COLO829 (cell line): Measurements from ENCODE around the gene IQCK.

Experiments used
- DNase-seq: peaks from one replicate; pipeline ENCODE4 v3.0.0; 2012; ENCODE audit warnings: low spot score

The IQCK gene

DNA sequence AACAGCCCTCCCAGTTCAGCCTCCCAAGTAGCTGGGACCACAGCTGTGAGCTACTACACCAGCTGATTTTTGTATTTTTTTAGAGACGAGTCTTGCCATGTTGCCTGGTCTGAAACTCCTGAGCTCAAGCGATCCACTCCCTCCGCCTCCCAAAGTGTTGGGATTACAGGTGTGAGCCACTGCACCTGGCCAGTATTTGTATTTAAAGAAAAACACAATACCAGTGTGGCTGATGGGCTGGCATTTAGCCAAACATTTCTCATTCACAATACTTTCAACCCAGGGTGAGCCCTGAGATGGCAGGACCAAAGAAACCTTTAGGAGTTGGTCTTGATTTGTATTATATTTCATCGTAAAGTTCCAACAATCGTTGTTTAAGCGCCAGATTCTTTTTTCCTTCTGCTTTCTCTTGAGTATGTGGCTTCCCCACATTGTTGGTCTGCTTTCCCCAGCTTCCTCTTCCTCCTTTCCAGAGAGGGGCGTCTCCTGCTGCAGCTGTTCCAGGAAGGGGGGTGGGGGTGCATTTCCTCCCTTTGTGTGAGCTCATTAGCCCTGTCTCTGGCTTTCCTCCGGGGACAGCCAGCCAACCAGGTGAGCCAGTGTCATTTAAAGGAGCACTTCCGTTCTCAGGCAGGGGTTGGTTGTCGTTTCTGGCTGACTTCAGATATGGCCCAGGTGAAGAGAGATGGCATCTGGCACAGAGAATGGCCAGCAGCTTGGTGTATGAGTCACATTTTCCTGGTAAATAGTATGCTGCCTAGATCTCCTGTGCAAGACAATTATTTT lies 86.7 kb downstream of the IQCK start:
- no peak for DNase-seq

DNA sequence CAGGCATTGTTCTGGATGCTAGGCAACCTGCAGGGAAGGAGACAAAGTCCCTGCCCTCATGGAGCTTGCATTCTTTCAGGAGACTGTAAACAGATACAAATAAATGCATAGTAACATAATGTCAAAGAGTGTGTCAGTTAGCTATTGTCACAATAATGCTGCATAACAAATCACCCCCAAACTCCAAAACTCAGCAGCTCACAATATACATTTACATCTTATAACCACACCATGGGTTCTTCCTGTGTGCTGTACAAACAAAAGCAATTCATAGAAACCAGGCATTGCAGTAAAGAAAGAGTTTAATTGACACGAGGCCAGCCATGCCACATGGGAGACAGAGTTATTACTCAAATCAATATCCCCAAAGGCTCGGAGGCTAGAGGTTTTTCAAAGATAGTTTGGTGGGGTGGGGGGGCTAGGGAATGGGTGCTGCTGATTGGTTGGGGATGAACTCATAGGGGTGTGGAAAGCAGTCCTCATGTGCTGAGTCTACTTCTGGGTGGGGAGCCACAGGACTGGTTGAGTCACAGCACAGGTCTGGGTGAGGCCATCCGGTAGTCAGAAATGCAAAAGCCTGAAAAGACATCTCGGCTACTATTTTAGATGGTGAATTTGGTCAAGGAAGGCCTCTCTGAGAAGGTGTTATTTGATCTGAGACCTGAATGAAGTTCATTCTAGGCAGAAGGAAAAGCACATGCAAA lies 87.5 kb downstream of the IQCK start:
- no peak for DNase-seq

DNA sequence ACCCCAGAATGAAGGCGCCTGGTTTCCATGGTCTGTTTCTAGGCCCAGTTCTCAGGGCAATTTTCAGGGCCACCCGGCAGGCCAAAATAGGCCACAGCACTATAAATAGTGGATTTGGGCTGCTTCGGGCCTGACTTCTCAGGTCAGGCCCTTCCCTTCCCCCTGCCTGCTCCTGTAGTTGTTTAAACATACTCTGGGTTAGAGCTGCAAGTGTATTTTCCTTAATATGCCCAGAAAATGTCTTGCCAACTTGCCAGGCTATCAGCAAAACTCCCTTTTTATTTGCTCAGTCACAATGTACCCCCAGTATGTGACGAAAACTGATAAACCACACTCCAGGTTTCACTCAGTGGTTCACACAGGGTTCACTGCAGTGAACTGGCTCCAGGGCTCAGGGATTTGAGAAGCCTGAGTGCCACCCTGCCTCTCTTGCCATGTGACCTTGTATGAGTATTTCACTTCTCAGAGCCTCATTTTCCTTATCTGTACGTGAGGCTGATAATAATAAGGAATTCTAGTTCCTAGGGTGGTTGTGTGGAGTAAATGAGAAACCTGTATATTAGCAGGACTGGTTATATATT lies 90.1 kb downstream of the IQCK start:
- no peak for DNase-seq

DNA sequence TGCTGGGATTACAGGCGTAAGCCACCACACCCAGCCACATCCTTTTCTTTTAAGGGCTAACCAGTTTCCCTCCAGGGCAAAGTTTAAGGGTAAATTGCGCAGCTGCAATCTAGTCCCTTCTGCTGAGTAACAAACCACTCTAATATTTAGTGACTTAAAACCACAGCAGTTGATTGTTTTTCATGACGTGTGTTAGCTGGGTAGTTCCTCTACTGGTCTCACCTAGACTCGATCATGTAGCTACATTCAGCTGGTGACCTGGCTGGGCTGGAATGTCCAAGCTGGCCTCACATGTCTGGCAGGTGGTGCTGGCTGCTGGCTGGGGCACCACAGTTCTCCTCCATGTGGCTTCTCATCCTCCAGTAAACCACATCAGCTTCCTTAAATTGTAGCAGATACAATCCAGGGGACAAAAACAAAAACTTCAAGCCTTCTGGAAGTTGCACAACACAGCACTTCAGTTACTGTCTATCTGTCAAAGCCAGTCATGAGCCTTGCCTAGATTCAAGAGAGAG lies 91.1 kb downstream of the IQCK start:
- DNase-seq, result no peak

DNA sequence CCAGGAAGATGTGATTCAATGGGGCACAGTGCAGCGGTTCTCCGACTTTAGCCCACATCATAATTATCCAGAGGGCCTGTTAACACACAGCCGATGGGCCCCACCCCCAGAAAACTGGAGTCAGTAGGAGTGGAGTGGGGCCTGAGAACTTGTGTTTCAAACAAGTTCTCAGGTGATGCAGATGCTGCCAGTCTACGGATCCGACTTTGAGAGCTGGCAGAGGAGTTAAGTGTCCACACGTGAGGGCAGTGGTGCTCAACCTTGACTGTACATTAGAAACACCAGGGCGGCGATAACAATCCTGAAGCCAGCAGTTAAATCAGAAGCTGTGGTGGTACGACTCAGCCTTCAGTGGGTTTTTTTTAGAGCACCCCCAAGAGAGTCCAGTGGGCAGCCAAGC lies 91.6 kb downstream of the IQCK start:
- DNase-seq, result no peak

DNA sequence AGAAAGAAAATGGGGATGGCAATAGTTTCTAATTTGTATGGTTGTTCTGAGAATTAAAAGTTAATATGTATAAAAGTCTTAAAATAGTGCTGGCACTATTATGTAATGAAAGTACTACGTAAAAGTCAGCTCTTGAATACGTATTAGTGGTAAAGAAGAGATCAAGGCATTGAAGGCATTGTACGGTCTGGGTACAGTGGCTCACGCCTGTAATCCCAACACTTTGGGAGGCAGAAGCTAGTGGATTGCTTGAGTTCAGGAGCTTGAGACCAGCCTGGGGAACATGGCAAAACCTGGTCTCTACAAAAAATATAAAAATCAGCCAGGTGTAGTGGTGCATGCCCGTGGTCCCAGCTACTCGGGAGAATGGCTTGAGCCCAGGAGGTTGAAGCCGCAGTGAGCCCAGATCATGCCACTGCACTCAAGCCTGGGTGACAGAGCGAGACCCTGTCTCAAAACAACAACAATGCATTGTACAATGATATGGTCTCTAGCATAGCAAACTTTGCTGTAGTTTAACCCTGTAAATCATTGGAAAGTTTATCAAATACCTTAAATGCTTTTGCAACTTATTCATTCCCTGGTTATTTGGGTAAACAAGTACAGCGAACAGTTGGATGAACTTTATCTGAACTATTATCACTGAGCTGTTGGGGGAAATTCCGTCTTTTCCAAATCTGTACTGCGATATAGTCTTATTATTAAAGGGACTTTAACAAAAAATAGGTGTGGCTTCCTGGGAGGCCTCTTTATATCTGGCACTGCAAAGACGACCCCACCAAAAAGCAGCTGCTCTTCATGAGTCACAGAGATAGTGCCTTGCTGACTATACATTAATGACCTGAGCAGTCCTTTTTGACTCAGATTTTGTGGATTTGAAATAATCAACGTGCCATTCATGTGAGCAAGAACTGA lies 93.0 kb downstream of the IQCK start:
- DNase-seq, result peak; percentile 27

DNA sequence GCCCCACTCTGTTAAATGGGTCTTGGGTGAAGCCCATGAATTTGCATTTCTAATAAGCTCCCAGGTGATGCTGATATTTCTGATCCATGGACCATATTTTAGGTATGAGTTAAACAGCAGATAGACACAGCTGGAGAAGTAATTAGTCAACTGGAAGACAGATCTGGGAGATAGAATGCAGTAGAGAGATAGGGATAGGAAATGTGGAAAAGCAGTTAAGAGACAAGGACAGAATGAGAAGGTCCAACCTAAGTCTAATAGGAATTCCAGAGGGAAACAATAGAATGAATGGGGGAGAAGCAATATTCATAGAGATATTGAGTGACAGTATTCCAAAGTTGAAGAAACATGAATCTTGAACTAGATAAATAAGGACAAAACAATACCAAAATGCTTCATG lies 94.9 kb downstream of the IQCK start:
- no peak for DNase-seq

DNA sequence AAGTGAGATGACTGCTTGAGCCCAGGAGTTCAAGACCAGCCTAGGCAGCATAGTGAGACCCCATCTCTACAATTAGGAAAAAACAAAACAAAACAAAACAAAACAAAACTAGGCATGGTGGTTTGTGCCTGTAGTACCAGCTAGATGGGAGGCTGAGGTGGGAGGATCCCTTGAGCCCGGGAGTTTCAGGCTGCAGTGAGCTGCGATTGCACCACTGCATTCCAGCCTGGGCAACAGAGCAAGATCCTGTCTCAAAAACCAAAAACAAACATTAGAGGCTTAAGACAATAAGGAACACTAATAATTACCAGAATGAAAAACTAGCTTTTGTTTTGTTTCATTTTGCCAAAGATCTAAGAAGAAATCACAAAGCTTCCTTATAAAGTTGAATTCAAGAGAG lies 97.3 kb downstream of the IQCK start:
- no peak for DNase-seq

DNA sequence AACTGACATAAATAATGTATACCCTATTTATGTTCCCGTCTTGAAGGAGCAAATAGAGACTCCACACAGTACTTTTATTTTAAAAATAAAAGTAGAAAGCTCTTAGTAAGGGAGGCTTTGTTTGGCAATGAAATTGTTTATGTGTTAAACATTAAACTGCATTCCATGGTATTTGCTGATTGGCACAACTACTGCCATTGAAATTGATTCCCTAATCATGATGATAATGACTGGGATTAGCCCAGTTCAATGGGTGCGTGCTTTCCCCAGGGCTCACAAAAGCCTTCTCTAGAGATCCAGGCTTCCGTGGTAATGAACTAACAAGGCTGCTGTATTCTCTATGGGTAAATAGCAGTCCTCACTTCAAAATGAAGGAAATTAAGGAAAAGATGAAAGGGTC lies 99.1 kb downstream of the IQCK start:
- no peak for DNase-seq

DNA sequence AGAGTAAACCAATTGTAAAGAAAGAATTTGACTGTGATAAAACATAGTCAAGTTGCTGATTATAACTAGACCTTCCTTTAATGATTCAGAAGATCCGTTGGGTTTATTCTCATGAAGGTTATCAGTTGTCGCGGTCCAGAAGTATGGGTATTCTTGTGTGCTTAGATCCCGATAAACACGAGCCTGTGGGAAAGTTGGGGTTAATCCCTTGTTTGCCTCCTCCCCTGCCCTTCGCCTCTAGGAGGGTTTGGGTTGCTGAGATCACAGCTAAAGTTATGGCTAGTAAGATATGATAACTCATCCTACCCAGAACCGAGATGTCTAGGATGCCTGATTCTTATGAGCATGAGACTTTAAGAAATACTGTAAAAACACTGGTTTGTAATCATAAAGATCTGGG lies 99.8 kb downstream of the IQCK start:
- DNase-seq, result no peak

DNA sequence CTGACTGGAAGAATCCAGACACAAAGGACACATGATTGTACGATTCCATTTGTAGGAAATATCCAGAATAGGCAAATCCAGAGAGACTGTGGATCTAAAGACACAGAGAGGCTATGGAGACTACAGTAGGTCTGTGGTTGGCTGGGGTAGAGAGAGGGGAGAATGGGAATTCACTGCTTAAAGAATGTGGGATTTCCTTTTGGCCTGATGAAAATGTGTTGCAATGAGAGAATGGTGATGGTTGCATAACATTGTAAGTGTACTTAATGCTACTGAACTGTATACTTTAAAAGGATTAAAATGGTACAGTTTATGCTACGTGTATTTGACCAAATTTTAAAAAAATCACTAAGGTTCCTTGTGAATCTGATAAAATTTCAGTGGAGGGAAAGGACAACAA lies 104.5 kb downstream of the IQCK start:
- no peak for DNase-seq

DNA sequence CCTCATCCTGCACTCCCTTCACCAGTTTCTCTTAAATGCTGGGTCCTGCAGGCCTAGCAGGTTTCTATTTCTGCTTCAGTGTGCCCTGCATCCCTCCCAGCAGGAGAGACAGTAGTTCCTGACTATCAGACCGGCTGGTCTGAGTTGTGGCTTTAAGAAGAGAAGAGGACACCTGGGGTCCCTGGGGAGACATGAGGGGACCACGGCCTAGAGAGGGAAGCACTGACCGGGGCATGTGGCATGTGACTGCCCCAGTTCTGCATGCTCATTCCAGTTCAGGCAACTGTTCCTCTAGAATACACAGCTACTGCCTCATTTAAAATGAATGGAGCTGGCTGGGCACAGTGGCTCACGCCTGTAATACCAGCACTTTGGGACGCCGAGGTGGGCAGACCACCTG lies 105.3 kb downstream of the IQCK start:
- no peak for DNase-seq

DNA sequence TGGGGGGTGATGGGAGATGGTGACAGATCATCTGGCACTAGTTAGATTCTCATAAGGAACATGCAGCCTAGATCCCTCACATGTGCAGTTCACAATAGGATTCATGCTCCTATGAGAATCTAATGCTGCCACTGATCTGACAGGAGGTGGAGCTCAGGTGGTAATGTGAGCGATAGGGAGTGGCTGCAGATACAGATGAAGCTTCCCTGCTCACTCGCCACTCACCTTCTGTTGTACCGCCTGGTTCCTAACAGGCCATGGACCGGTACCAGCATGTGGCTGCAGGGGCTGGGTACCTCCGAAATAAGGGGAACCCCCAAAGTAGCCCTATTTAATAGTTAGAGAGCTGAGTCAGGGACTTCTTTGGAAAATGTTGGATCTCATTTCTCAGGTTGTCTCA lies 106.1 kb downstream of the IQCK start:
- DNase-seq, result no peak

DNA sequence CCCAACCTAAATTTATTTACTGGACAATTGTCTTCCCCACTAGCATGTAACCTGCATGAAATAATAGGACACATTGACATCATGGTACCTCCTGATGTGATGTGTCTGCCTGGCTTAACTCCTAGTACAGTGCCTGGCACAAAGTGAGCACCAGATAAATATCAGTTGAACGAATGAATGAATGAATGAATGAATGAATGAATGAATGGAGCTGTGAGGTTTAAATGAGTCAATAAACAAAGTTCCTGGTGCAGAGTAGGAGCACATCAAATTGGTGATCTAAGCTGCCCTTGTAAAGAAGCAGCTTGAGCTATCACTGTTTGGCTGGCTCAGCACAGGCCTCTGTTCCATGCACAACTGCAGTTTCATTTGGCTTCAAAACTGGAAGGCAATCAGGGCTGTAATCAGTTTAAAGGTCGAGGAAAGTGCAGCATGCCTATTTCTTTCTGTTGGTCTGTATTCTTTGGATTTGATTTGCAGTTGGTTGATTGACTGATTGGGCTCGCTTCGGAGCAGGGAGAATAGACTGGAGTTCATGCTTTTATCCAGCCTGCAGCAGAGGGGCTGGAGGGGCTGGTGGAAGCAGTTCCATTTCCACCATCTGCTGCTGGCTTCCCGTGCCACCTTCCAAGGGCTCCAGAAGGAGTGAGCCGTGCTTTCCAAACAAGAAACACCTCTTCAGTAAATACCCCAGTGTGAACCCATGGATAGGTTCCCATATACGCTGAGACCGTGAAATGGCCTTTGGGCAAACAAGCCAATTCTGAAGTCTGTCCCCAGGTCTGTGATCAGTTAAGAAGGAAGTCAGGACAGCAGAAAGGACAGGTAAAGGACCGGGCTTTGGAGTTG lies 112.0 kb downstream of the IQCK start:
- DNase-seq, result no peak

DNA sequence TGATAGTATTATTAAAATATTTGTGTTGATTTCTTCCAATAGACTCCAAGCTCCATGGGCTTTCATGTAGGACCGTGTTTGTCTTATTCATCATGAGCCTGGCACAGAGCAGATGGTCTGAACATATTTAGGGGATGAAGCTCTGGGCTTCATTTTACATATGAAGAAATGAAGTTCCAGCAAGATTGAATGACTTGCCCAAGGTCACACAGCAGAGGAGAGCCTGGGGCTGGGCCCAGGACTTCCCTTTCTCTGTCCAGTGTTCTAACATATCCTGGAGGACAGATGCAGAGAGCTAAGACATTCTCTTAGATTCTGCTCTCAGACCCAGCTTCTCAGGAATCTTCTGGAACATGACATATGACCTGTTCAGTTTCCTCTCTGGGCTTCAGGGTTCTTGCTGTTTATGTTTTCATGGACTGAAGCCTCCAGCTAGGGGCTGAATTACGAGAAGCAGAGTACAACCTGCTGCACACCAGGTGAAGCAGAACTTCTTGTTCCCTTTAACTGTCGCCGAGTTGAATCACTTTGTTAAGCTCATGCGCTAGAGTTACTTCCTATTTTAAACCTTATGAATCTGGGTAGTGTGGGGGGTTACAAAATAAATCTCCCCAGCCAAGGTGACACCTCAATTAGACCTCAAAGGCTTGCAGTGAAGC lies 113.0 kb downstream of the IQCK start:
- no peak for DNase-seq

DNA sequence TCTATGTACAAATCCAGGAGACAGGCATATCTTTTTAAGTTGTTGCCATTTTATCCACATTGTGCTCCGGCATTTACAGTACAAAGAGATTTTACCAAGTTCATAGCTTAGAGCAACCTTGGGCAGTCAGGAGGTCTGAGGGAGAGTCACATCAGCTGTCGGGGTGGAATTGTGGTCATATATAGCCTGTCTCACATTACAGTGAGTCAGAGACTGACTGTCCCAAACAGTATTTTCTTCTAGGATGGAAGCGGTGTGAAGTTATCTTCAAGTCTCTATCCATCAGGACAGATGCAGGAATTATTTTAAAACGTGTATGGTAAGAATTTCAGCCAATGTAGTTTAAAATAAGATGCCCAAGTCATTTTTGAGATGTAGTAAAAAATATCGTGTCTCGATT lies 113.6 kb downstream of the IQCK start:
- DNase-seq, result peak; percentile 71

DNA sequence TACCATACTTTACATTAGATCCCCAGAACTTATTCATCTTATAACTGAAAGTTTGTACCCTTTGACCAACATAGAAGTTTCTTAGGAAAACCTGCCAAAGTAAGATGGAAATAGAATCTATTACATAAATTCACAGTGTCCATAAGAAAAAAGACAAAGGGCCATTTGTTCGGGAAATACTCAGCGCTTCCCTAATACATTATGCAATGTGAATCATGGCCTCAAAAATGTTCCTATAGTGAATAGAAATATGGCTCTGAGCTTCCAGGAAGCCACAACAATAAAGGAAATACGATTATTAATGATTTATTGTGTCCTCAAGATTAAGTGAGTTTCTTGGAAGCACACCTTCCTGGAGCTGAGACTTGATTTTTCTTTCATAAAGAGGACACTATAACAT lies 115.1 kb downstream of the IQCK start:
- peak; percentile 66 for DNase-seq

DNA sequence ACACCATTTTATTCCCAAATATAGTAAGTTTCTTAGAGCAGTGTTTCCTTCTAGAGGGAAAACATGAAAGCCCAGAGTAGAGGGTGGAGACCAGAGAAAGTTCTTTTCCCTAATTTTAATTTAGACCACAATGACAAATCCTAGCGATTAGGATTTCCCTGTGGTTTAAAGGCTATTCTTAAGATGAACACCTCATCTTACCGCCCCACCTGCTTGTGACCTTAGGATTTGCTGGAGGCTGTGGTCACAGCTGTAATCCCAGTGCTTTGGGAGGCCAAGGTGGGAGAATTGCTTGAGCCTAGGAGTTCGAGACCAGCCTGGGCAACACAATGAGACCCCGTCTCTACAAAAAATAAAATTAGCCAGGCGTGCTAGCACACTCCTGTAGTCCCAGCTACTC lies 115.5 kb downstream of the IQCK start:
- DNase-seq, result no peak

DNA sequence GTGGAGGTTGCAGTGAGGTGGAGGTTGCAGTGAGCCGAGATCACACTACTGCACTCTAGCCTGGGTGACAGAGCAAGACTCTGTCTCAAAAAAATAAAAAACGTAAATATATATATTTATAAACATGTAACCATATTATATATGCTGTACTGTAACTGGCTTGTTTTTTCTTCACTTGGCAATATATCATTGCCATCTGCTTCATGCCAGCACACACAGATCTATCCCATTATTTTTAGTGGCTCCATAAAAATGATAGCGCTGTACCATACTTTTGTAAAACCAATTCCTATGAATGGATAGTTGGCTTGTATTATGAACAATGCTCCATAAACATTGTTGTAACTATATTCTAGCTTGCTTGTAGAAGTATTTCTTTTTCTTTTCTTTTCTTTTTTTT lies 117.1 kb downstream of the IQCK start:
- DNase-seq, result no peak

DNA sequence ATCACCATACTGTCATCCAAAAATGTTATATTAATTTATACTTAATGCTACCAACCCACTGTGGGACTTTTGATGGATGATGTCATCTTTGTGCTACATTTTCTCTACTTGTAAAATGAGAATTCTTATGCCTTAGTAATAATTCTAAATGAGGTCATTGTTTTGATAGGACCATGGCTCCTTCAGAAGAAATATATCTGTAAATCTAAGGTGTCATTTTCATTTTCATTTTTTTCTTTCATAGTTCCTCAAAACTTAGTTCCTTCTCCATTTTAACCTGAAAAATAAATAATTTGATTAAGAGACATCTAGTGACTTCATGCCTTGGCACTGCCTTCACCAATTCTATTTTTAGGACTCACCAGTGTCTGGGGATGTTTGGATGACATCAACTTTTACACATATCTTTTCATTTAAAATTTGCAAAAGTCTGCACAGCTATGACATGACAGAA lies 117.9 kb downstream of the IQCK start:
- DNase-seq, result no peak
